ENCODE results near the gene PSMD13.

DNA sequence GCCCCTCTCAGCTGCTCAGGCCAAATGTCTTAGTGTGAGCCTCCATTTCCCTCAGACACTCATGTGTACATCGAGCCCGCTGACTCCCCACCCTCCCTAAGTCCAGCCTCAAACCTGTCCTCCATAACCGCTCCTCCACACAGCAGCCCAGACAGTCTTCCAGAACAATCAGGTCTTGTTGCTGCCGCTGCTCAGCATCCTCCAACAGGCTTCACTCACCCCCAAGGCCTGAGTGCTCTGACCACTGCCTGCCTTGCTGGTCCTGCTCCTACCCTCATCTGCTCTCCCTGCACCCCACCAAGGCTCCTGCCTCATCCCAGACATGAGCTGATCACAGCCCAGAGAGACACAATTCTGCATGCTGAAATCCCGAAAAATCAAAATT is 17.1 kb downstream of the PSMD13 start:
- TF ChIP-seq POLR2AphosphoS5 (IDR thresholded peaks at IDR 0.05; ENCODE audit: insufficient read depth in 1 of 2, low read depth in 1 of 2) (no peak), POLR2A (IDR thresholded peaks at IDR 0.05) (no peak)
- TF ChIP-seq, protein P1, sequence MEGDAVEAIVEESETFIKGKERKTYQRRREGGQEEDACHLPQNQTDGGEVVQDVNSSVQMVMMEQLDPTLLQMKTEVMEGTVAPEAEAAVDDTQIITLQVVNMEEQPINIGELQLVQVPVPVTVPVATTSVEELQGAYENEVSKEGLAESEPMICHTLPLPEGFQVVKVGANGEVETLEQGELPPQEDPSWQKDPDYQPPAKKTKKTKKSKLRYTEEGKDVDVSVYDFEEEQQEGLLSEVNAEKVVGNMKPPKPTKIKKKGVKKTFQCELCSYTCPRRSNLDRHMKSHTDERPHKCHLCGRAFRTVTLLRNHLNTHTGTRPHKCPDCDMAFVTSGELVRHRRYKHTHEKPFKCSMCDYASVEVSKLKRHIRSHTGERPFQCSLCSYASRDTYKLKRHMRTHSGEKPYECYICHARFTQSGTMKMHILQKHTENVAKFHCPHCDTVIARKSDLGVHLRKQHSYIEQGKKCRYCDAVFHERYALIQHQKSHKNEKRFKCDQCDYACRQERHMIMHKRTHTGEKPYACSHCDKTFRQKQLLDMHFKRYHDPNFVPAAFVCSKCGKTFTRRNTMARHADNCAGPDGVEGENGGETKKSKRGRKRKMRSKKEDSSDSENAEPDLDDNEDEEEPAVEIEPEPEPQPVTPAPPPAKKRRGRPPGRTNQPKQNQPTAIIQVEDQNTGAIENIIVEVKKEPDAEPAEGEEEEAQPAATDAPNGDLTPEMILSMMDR (IDR thresholded peaks at IDR 0.05) = no peak

Data from vagina (tissue), 2 donors.